Measurements from ENCODE around the gene KLK7.

The KLK7 gene

DNA sequence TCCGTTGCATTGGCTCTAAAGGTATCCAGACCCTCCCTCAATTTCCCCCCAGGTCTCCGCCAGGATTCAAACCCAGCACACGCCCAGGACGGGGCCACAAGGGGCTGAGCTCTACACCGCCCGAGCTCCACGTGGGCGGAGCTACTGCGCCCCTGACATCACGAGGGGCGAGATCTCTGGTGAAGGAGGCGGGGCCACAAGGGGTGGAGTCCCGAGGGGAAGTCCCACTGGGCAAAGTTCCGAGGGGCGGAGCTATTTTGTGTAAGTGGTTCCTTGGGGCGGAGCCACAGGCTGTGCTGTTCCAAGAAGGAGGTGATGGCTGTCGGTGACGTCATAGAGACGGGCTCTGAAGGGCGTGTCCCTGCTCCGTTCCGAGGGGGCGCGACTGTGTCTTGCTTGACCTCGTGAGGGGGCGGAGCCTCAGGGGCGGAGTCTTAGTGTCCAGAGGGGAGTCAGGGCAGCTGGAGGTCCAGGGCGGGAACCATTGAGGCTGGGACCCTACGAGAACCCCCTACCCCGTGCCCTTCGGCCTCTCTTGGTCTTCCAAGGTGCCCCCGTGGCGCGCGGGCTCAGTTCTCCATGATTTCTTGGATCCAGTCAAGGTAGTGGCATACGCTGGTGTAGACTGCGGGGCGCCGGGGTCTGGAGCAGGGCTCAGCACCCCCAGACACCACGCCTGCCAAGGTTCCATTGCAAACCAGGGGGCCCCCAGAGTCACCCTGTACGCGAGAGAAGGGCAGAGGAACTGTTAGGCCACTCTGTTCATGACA lies 19.0 kb upstream of the KLK7 start:
- no peak overlapping the region for H2AFZ ChIP-seq (ENCODE audit: low read depth, low read length)
- H4K20me1 ChIP-seq (ENCODE audit: insufficient read depth, low read length): 0 out of 2 replicates have a peak, but pooled peaks cover 2% of the 10 kb centered on the region
- H3K4me1 ChIP-seq (ENCODE audit: insufficient read depth, low read length): no peaks in the 10 kb centered on the region
- no peak overlapping the region for H3K4me2 ChIP-seq (ENCODE audit: insufficient read depth, low read length)
- TF ChIP-seq EZH2 (IDR thresholded peaks at IDR 0.05; ENCODE audit: borderline replicate concordance, low read depth, low read length, severe bottlenecking): no peak
- TF ChIP-seq, protein P1, sequence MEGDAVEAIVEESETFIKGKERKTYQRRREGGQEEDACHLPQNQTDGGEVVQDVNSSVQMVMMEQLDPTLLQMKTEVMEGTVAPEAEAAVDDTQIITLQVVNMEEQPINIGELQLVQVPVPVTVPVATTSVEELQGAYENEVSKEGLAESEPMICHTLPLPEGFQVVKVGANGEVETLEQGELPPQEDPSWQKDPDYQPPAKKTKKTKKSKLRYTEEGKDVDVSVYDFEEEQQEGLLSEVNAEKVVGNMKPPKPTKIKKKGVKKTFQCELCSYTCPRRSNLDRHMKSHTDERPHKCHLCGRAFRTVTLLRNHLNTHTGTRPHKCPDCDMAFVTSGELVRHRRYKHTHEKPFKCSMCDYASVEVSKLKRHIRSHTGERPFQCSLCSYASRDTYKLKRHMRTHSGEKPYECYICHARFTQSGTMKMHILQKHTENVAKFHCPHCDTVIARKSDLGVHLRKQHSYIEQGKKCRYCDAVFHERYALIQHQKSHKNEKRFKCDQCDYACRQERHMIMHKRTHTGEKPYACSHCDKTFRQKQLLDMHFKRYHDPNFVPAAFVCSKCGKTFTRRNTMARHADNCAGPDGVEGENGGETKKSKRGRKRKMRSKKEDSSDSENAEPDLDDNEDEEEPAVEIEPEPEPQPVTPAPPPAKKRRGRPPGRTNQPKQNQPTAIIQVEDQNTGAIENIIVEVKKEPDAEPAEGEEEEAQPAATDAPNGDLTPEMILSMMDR (IDR thresholded peaks at IDR 0.05; ENCODE audit: borderline replicate concordance, extremely low read depth, low read length, poor library complexity, severe bottlenecking): no peak
- no peaks in the 10 kb centered on the region for H3K27me3 ChIP-seq (ENCODE audit: insufficient read depth, low read length, poor library complexity)
- no peak overlapping the region for H3K9ac ChIP-seq (ENCODE audit: low read depth, low read length)
- no peaks in the 10 kb centered on the region for H3K36me3 ChIP-seq (ENCODE audit: insufficient read depth, low read length)
- DNase-seq (peak; percentile 17), ATAC-seq (ENCODE audit: insufficient read depth, low read depth) (no peak)
- H3K9me3 ChIP-seq (ENCODE audit: insufficient read depth, low read length, severe bottlenecking): no peaks in the 10 kb centered on the region
- H3K4me3 ChIP-seq (ENCODE audit: low read depth in 1 of 2, low read length in 2 of 2): no peak overlapping the region
- H3K27ac ChIP-seq (ENCODE audit: low read length): no peak overlapping the region
- no peaks in the 10 kb centered on the region for H3K79me2 ChIP-seq (ENCODE audit: insufficient read depth, low read length)

DNA sequence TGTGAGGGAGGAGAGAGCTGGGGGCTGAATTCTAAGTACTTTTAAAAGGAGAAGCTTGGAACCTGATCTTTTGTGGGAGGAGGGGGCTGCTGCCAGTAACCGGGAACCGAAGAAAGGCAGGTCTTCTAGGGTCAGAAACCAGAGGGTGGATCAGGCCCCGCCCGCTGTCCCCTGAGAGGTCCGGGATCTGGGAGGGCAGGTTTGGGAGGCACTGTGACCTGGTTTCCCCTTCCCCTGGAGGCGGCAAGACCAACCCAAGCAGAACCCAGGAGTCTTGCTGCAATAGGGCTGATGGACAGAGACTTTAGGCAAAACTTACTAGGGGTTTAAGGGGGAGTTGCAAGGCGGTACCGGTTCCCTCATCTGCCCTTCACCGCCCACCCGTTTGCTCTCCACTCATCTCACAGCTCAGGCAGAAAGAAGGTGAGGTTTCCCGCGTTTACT lies 18.4 kb upstream of the KLK7 start:
- H3K27me3 ChIP-seq (ENCODE audit: insufficient read depth, low read length, poor library complexity): no peaks in the 10 kb centered on the region
- ATAC-seq (ENCODE audit: insufficient read depth, low read depth): no peak
- no peak overlapping the region for H3K4me3 ChIP-seq (ENCODE audit: low read depth in 1 of 2, low read length in 2 of 2)
- no peaks in the 10 kb centered on the region for H3K9me3 ChIP-seq (ENCODE audit: insufficient read depth, low read length, severe bottlenecking)
- no peak overlapping the region for H3K27ac ChIP-seq (ENCODE audit: low read length)
- H4K20me1 ChIP-seq (ENCODE audit: insufficient read depth, low read length): 0 out of 2 replicates have a peak, but pooled peaks cover 2% of the 10 kb centered on the region
- H3K79me2 ChIP-seq (ENCODE audit: insufficient read depth, low read length): no peaks in the 10 kb centered on the region
- no peaks in the 10 kb centered on the region for H3K36me3 ChIP-seq (ENCODE audit: insufficient read depth, low read length)
- DNase-seq: no peak
- H2AFZ ChIP-seq (ENCODE audit: low read depth, low read length): no peak overlapping the region
- no peak overlapping the region for H3K9ac ChIP-seq (ENCODE audit: low read depth, low read length)
- no peak overlapping the region for H3K4me2 ChIP-seq (ENCODE audit: insufficient read depth, low read length)
- TF ChIP-seq, protein P1 (IDR thresholded peaks at IDR 0.05; ENCODE audit: borderline replicate concordance, extremely low read depth, low read length, poor library complexity, severe bottlenecking): no peak
- TF ChIP-seq EZH2 (IDR thresholded peaks at IDR 0.05; ENCODE audit: borderline replicate concordance, low read depth, low read length, severe bottlenecking): no peak
- no peaks in the 10 kb centered on the region for H3K4me1 ChIP-seq (ENCODE audit: insufficient read depth, low read length)

DNA sequence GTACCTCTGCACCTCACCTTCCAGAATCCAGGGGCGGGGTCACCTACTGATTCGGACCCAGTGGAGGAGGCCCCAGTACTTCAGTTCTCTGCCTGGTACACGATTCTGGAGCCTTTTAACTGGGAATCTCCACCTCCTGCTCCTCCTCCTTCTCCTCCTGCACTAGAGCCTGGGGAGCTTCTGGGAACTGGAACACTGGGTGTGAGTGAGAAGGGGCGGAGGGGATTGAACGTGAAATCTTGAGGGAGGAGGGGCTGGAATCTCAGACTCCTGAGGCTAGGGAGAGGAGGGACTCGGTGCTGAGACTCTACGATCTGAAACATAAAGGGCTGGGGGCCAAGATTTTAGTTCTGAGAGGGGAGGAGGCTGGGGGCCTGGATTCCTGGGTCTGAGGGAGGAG lies 17.8 kb upstream of the KLK7 start, which contains the start of gene KLK8:
Gene KLK8, minus strand, starts transcription at position 90 of the 400 bp plus-strand sequence. CDS start 437 bp downstream, outside the sequence.
- Histone ChIP-seq H4K20me1 (ENCODE audit: insufficient read depth, low read length) (0 out of 2 replicates have a peak, but pooled peaks cover 2% of the 10 kb centered on the region), H3K4me2 (ENCODE audit: insufficient read depth, low read length) (no peak within 1 kb of the TSS), H2AFZ (ENCODE audit: low read depth, low read length) (no peak within 1 kb of the TSS), H3K79me2 (ENCODE audit: insufficient read depth, low read length) (no peaks in the 10 kb centered on the region), H3K4me1 (ENCODE audit: insufficient read depth, low read length) (no peaks in the 10 kb centered on the region), H3K27me3 (ENCODE audit: insufficient read depth, low read length, poor library complexity) (no peaks in the 10 kb centered on the region), H3K9me3 (ENCODE audit: insufficient read depth, low read length, severe bottlenecking) (no peaks in the 10 kb centered on the region), H3K9ac (ENCODE audit: low read depth, low read length) (no peak within 1 kb of the TSS), H3K4me3 (ENCODE audit: low read depth in 1 of 2, low read length in 2 of 2) (no peak within 1 kb of the TSS), H3K36me3 (ENCODE audit: insufficient read depth, low read length) (no peaks in the 10 kb centered on the region), H3K27ac (ENCODE audit: low read length) (no peak within 1 kb of the TSS)
- ATAC-seq (ENCODE audit: insufficient read depth, low read depth): no peak
- no peak for TF ChIP-seq EZH2 (IDR thresholded peaks at IDR 0.05; ENCODE audit: borderline replicate concordance, low read depth, low read length, severe bottlenecking)
- TF ChIP-seq, protein P1 (IDR thresholded peaks at IDR 0.05; ENCODE audit: borderline replicate concordance, extremely low read depth, low read length, poor library complexity, severe bottlenecking): no peak
- no peak for DNase-seq

Measured in DND-41 (cell line).